ENCODE results near the gene IRF3.
A peak's percentile ranks its signal among the peaks of the same experiment; 100 is the strongest.

Gene IRF3

GRCh38 chr19:49665351-49666119 lies at the start of gene IRF3, which contains the start of gene BCL2L12:
IRF3 (minus strand) TSS chr19:49665857; CDS start chr19:49664838, 1,019 bp downstream.
BCL2L12 (plus strand) TSS chr19:49665933; CDS start chr19:49666693, 760 bp downstream.
- DNase-seq (ENCODE audit: low read depth in 2 of 2) = peak; percentile 98 to 99

- DNase-seq (ENCODE audit: low read depth in 2 of 2) = no peak
These were observed 47.7 kb upstream of the IRF3 start for GRCh38 chr19:49713236-49713845.

- no peak for DNase-seq (ENCODE audit: low read depth in 2 of 2)
These were observed 46.8 kb upstream of the IRF3 start for GRCh38 chr19:49712397-49712859.

- DNase-seq (ENCODE audit: low read depth in 2 of 2) = no peak
These were observed 44.8 kb upstream of the IRF3 start for GRCh38 chr19:49710372-49710951.

GRCh38 chr19:49705919-49706318 lies 40.3 kb upstream of the IRF3 start:
- DNase-seq (ENCODE audit: low read depth in 2 of 2) = no peak

GRCh38 chr19:49704888-49705642 lies 39.4 kb upstream of the IRF3 start:
- DNase-seq (ENCODE audit: low read depth in 2 of 2) = no peak

- no peak for DNase-seq (ENCODE audit: low read depth in 2 of 2)
These were observed 35.7 kb upstream of the IRF3 start for GRCh38 chr19:49701271-49701786.

- DNase-seq (ENCODE audit: low read depth in 2 of 2) = no peak
These were observed 34.9 kb upstream of the IRF3 start for GRCh38 chr19:49700563-49700962.

- no peak for DNase-seq (ENCODE audit: low read depth in 2 of 2)
These were observed 33.7 kb upstream of the IRF3 start for GRCh38 chr19:49699364-49699763.

GRCh38 chr19:49696865-49697264 lies 31.2 kb upstream of the IRF3 start:
- DNase-seq (ENCODE audit: low read depth in 2 of 2) = no peak

GRCh38 chr19:49696115-49696514 lies 30.5 kb upstream of the IRF3 start:
- DNase-seq (ENCODE audit: low read depth in 2 of 2) = no peak

- DNase-seq (ENCODE audit: low read depth in 2 of 2) = no peak
These were observed 26.5 kb upstream of the IRF3 start for GRCh38 chr19:49692147-49692506.

GRCh38 chr19:49691243-49692146 lies 25.8 kb upstream of the IRF3 start:
- DNase-seq (ENCODE audit: low read depth in 2 of 2) = no peak

- DNase-seq (ENCODE audit: low read depth in 2 of 2) = peak in 1 of 2 donors; percentile 58
These were observed 25.1 kb upstream of the IRF3 start, which contains the start of gene CPT1C for GRCh38 chr19:49690656-49691242. CPT1C (plus strand) TSS chr19:49691116; CDS start chr19:49692253, 1,137 bp downstream.

- DNase-seq (ENCODE audit: low read depth in 2 of 2) = no peak
These were observed 24.5 kb upstream of the IRF3 start for GRCh38 chr19:49690079-49690655.

GRCh38 chr19:49689133-49690078 lies 23.7 kb upstream of the IRF3 start, which contains the start of gene ADM5:
ADM5 (plus strand) TSS chr19:49689594; CDS start chr19:49689838, 244 bp downstream.
- peak in 1 of 2 donors; percentile 35 for DNase-seq (ENCODE audit: low read depth in 2 of 2)

- no peak for DNase-seq (ENCODE audit: low read depth in 2 of 2)
These were observed 23.0 kb upstream of the IRF3 start for GRCh38 chr19:49688531-49689132.

All from stimulated activated CD8-positive, alpha-beta memory T cell treated with anti-CD3 and anti-CD28 coated beads, Interleukin-2, amount 100 ng/mL, for 48 hours (primary cell).